Activated CD8-positive, alpha-beta T cell treated with anti-CD3 and anti-CD28 coated beads for 36 hours (primary cell): ENCODE data around the gene MACROD2. TPM values are rescaled to one million over a fixed set of nuclear protein-coding genes. Genes with fewer than 3 reads are reported as not detected.

Experiments
- ATAC-seq: fragments of 200-7000 bp; cut with Tn5 transposase; one replicate; pipeline ENCODE4 v1.10.0; 2021; ENCODE audit warnings: mild to moderate bottlenecking, moderate library complexity
- CTCF ChIA-PET: fragments of 350-600 bp; sonication (Branson Sonifier 250); formaldehyde crosslinking; loops from one replicate; lab custom pipeline; 2021; ENCODE audit warnings: antibody characterized with exemption; lab: Charles Lee
- POLR2A ChIA-PET: fragments of 350-600 bp; sonication (Branson Sonifier 250); formaldehyde crosslinking; loops from one replicate; lab custom pipeline; 2021; ENCODE audit warnings: antibody characterized with exemption; lab: Charles Lee
- DNase-seq: peaks from one replicate; pipeline ENCODE4 v3.0.0-alpha.2; 2020
- H3K27ac Mint-ChIP-seq: one replicate; pipeline ENCODE4 v1.8.0; 2021; ENCODE audit warnings: mild to moderate bottlenecking, mixed read lengths
- H3K27me3 Mint-ChIP-seq: one replicate; pipeline ENCODE4 v1.8.0; 2021; ENCODE audit warnings: mixed read lengths
- H3K36me3 Mint-ChIP-seq: one replicate; pipeline ENCODE4 v1.8.0; 2021; ENCODE audit warnings: low read depth, mixed read lengths
- H3K4me1 Mint-ChIP-seq: one replicate; pipeline ENCODE4 v1.8.0; 2021; ENCODE audit warnings: low read depth, mixed read lengths
- H3K4me3 Mint-ChIP-seq: one replicate; pipeline ENCODE4 v1.8.0; 2021; ENCODE audit warnings: mild to moderate bottlenecking, moderate library complexity, mixed read lengths
- H3K9me3 Mint-ChIP-seq: one replicate; pipeline ENCODE4 v1.8.0; 2021; ENCODE audit warnings: mixed read lengths
- CTCF ChIP-seq: fragments of 200-600 bp; IDR thresholded peaks from one replicate; pipeline ENCODE4 v1.8.0; 2022; ENCODE audit warnings: antibody characterized with exemption, mild to moderate bottlenecking
- intact Hi-C: fragments of 100-400 bp; cut with micrococcal nuclease; formaldehyde crosslinking; loops from one replicate; pipeline ENCODE4 v1.10.0; 2022
- total RNA-seq, 2 experiments: library from RNA; stranded (reverse); gene quantifications; one replicate each; pipeline ENCODE4 v1.2.3, GENCODE V29; 2021

The MACROD2 gene
- total RNA-seq, 2 experiments from 2014 or later, result not detected

- Mint-ChIP-seq H3K9me3 (peaks cover 4% of the 10 kb centered on the region), H3K27me3 (no peaks in the 10 kb centered on the region), H3K36me3 (no peaks in the 10 kb centered on the region), H3K4me3 (no peak overlapping the region), H3K27ac (no peak overlapping the region), H3K4me1 (no peaks in the 10 kb centered on the region)
- POLR2A ChIA-PET, result interaction anchor here (0.8 kb wide), 1 partner anchor 10 kb away, joined by 3 read pairs; no protein-coding TSS in a partner anchor
- CTCF ChIA-PET, result no interaction called here
- DNase-seq (no peak), ATAC-seq (no peak)
- intact Hi-C loops, result no loop called here
- TF ChIP-seq CTCF, result no peak
Measured at GRCh38 chr20:14637441-14637840, 642.1 kb downstream of the MACROD2 start.

GRCh38 chr20:14643146-14643545 is 647.8 kb downstream of the MACROD2 start:
- ATAC-seq (no peak), DNase-seq (no peak)
- intact Hi-C loops, result no loop called here
- TF ChIP-seq CTCF, result no peak
- no peaks in the 10 kb centered on the region for H3K36me3 Mint-ChIP-seq
- ChIA-PET CTCF (no interaction called here), POLR2A (no interaction called here)
- H3K4me3 Mint-ChIP-seq, result no peak overlapping the region
- H3K27ac Mint-ChIP-seq, result no peak overlapping the region
- H3K27me3 Mint-ChIP-seq, result no peaks in the 10 kb centered on the region
- no peaks in the 10 kb centered on the region for H3K4me1 Mint-ChIP-seq
- H3K9me3 Mint-ChIP-seq, result no peaks in the 10 kb centered on the region

GRCh38 chr20:14643556-14643955 is 648.2 kb downstream of the MACROD2 start:
- Mint-ChIP-seq H3K36me3 (no peaks in the 10 kb centered on the region), H3K4me3 (no peak overlapping the region), H3K27me3 (no peaks in the 10 kb centered on the region), H3K9me3 (no peaks in the 10 kb centered on the region), H3K4me1 (no peaks in the 10 kb centered on the region), H3K27ac (no peak overlapping the region)
- ChIA-PET CTCF (no interaction called here), POLR2A (no interaction called here)
- DNase-seq (no peak), ATAC-seq (no peak)
- TF ChIP-seq CTCF, result no peak
- intact Hi-C loops, result no loop called here

GRCh38 chr20:14644306-14645097 is 649.2 kb downstream of the MACROD2 start:
- H3K27me3 Mint-ChIP-seq, result no peaks in the 10 kb centered on the region
- H3K4me3 Mint-ChIP-seq, result no peak overlapping the region
- H3K9me3 Mint-ChIP-seq, result no peaks in the 10 kb centered on the region
- no peak for DNase-seq
- ChIA-PET POLR2A (no interaction called here), CTCF (no interaction called here)
- no peaks in the 10 kb centered on the region for H3K4me1 Mint-ChIP-seq
- H3K36me3 Mint-ChIP-seq, result no peaks in the 10 kb centered on the region
- ATAC-seq, result no peak
- H3K27ac Mint-ChIP-seq, result no peak overlapping the region
- intact Hi-C loops, result no loop called here
- TF ChIP-seq CTCF, result no peak

GRCh38 chr20:14647016-14647415 is 651.7 kb downstream of the MACROD2 start:
- DNase-seq (no peak), ATAC-seq (no peak)
- Mint-ChIP-seq H3K27me3 (no peaks in the 10 kb centered on the region), H3K4me3 (no peak overlapping the region), H3K36me3 (no peaks in the 10 kb centered on the region), H3K27ac (no peak overlapping the region), H3K4me1 (no peaks in the 10 kb centered on the region), H3K9me3 (no peaks in the 10 kb centered on the region)
- CTCF ChIA-PET, result no interaction called here
- intact Hi-C loops, result no loop called here
- no peak for TF ChIP-seq CTCF
- POLR2A ChIA-PET, result interaction anchor here (0.7 kb wide), 1 partner anchor 9 kb away, joined by 3 read pairs; no protein-coding TSS in a partner anchor
